D721Med (cell line): ENCODE measurements around the gene TPX2.

ENCODE experiments used
- DNase-seq: peaks from one replicate; pipeline ENCODE4 v3.0.0; 2011; ENCODE audit warnings: low spot score; ENCODE audit not compliant: insufficient read length
- FAIRE-seq: peaks from 2 replicates; lab custom pipeline; 2011; peaks lifted over from hg19 to GRCh38; lab: Jason Lieb, UNC
- CTCF ChIP-seq: IDR thresholded peaks from 2 replicates; pipeline ENCODE4 v1.5.1; 2012; ENCODE audit warnings: mild to moderate bottlenecking, control low read depth; ENCODE audit not compliant: insufficient read depth; ENCODE audit errors: missing control alignments

The TPX2 gene

GRCh38 chr20:31849306-31849930 is 110.3 kb downstream of the TPX2 start:
- no peak for TF ChIP-seq CTCF
- no peak for DNase-seq
- no peak for FAIRE-seq
